HG03442 (cell line): ENCODE results near the gene PCDHGC3.

ENCODE experiments used
- ATAC-seq: cut with Tn5 transposase; IDR thresholded peaks from one replicate; pipeline ENCODE4 v1.9.1; 2021; ENCODE audit warnings: mild to moderate bottlenecking, moderate library complexity; ENCODE audit not compliant: unreplicated experiment

The PCDHGC3 gene

DNA sequence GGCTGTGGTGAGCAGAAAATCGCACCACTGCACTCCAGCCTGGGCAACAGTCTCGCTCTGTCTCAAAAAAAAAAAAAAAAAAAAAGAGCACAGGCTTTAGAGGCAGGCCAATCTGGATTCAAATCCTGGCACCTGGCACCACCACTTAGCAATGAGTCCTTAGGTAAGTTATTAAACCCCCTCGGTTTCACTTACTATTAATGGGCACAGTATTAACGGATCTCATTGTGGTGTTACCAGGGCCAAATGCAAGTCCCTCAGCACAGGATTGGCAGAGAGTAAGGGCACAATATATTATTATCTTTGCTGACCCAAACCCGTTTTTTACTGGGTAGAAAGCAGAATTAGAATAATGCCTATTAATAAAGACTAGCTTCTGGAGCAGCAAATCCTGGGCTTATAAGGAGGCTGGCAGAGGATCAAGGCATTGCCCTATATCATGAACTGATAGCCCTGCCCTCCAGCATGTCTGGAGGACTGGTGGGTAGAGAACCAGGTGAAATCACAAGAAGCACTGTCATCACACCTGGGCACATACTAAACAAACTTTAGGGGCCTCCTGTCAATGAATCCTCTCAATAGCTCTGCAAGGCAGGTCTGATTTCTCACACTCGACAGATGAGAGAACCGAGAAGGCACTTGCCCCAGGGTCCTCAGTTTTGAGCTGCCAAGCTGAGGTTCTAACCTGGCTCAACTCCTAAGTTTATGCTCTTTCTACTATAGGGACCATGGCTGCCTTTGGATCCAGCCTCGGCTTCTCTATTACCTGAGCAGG, 30.8 kb downstream of the PCDHGC3 start:
- ATAC-seq: no peak

DNA sequence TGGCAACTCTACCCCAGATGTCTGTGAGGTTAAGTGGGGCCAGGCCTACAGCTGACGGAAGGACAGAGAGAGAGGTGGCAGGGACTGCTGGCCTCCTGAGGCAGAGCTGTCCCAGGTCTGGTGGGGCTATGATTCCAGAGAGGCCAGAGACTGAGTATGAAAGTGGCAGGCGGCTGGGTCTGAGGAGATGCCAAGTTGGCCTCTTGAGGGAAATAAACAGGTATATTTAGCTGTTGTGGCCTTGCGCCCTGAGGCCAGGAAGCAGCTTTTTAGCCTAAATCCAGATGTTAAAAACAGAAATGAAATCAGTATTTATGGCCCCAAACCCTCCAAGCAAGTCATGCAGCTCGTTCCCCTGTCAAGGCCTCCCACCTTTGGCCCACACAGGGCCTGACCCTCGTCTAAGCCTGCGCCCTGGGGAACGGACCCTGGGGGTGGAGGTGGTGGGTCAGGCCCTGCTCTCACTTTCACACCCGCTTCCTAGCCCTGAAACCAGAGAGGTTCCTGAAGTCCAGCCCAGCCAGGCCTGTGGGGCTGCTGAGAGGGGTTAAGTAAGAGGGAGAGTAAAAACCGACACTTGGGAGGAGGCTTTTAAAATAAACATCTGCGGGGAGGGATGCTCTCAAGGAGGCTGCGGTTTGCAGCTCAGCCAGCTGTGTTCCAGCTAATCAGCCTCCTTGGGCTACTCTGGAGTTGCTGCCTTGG, 31.8 kb downstream of the PCDHGC3 start:
- ATAC-seq: peak; percentile 39

DNA sequence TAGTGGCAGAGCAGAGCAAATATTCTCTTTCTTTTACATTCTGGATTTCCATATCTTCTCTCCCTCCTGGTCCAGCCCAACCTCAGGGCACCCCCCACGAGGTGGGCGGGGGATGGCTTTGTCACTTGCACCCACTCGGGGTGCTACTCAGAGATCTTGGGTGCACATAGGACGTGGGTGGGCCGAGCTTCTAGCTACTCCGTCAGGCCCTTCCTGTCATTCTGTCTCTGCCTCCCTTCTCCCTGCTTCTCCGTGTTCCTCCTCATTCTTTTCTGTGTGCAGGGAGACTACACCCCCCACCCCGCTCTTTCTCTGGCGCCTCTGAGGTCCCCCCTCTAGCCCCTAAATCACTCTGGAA, 32.7 kb downstream of the PCDHGC3 start:
- no peak for ATAC-seq

DNA sequence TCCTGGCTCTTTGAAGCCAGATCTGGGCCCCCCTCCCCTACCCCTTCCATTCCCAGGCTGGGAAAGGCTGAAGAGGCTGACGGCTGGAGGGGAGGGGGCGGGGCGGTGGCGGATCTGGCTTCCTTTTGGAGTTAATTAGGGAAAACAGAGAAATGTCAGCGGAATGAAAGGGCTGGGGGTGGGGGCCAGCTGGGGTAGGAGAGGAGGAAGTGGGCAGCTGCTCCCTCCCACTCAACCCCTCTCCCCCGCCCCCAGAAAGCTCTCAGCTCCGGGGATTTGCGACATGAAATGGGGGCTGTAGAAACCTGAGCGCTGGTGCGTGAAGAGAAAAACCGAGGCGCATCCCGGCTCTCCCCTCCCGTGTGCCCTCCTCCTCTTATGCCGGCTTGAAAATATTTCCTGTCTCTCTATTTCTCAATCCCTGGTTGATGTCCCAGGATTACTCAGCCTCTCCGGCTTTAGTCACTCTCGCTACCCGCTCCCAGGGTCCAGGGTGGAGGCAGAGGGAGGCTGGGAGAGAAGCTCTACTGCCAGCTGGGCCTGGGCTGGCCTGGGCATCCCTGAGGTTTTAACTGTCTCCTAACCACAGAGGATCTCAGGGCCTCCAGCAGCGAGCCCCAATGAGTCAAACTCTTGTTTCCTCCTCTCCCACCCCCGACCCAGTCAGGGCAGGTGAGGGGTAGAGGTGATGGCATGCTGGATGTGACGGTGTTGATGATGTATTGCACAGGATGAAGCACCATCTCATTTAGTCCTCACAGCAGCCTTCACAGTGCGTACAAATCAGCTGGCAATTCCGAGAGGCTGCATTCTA, 33.2 kb downstream of the PCDHGC3 start:
- peak; percentile 19 for ATAC-seq

DNA sequence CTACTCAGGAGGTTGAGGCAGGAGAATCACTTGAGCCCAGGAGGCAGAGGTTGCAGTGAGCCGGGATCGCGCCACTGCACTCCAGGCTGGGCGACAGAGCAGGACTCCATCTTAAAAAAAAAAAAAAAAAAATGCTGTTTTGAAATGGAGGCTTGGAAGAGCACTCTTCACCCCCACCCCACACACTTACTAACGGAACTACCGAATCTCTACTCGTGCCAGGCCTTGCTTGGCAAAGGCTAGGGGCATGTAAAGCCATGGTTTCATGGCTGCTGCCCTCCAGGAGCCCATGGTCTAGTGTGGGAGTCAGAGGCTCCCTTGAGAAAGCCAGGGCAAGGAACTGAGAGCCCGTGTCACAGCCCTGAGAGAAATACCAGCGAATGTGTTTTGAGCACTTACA, 34.4 kb downstream of the PCDHGC3 start:
- ATAC-seq: no peak

DNA sequence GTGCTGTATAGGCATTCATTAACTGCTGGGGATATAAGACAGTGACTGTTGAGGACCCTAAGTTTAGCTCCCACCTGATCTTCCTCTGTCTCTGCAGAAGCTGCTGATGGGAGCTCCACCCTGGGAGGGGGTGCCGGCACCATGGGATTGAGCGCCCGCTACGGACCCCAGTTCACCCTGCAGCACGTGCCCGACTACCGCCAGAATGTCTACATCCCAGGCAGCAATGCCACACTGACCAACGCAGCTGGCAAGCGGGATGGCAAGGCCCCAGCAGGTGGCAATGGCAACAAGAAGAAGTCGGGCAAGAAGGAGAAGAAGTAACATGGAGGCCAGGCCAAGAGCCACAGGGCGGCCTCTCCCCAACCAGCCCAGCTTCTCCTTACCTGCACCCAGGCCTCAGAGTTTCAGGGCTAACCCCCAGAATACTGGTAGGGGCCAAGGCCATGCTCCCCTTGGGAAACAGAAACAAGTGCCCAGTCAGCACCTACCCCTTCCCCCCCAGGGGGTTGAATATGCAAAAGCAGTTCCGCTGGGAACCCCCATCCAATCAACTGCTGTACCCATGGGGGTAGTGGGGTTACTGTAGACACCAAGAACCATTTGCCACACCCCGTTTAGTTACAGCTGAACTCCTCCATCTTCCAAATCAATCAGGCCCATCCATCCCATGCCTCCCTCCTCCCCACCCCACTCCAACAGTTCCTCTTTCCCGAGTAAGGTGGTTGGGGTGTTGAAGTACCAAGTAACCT, 35.3 kb downstream of the PCDHGC3 start:
- peak; percentile 18 for ATAC-seq

DNA sequence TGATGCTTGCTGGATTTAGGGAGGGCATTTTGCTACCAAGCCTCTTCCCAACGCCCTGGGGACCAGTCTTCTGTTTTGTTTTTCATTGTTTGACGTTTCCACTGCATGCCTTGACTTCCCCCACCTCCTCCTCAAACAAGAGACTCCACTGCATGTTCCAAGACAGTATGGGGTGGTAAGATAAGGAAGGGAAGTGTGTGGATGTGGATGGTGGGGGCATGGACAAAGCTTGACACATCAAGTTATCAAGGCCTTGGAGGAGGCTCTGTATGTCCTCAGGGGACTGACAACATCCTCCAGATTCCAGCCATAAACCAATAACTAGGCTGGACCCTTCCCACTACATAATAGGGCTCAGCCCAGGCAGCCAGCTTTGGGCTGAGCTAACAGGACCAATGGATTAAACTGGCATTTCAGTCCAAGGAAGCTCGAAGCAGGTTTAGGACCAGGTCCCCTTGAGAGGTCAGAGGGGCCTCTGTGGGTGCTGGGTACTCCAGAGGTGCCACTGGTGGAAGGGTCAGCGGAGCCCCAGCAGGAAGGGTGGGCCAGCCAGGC, 36.1 kb downstream of the PCDHGC3 start:
- no peak for ATAC-seq

DNA sequence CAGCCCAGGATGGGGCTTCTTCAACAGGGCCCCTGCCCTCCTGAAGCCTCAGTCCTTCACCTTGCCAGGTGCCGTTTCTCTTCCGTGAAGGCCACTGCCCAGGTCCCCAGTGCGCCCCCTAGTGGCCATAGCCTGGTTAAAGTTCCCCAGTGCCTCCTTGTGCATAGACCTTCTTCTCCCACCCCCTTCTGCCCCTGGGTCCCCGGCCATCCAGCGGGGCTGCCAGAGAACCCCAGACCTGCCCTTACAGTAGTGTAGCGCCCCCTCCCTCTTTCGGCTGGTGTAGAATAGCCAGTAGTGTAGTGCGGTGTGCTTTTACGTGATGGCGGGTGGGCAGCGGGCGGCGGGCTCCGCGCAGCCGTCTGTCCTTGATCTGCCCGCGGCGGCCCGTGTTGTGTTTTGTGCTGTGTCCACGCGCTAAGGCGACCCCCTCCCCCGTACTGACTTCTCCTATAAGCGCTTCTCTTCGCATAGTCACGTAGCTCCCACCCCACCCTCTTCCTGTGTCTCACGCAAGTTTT, 36.7 kb downstream of the PCDHGC3 start:
- ATAC-seq: no peak

DNA sequence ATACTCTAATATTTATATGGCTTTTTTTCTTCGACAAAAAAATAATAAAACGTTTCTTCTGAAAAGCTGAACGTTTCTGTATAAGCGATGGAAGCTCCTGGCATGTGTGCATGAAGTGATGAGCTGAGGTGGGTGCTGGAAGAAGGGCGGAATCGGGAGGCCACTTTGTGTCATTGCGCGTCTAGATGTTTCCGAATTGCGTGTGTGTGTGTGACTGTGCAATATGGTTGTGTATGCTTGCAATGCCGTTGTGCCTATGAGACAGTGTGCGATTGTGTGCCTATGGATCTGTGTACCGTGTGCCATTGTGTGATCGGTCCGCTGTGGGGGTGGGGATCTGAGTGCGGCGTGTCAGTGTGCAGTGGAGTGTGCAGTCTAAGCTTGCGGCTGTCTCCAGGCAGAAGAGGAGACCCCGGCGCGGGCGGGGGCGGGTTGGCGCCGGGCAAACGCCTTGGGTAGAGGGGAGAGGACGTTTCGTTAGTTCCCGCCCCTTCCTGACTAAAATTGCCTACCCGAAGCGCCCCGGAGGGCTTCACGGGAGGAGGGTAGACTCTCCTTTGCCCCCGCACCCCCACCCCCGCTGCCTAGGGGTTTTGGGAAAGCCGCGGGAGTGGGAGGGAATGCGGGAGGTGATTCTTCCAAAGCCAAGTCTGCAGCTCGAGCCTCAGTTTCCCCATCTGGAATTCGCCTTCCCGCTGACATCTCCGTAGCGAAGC, 37.3 kb downstream of the PCDHGC3 start:
- no peak for ATAC-seq

DNA sequence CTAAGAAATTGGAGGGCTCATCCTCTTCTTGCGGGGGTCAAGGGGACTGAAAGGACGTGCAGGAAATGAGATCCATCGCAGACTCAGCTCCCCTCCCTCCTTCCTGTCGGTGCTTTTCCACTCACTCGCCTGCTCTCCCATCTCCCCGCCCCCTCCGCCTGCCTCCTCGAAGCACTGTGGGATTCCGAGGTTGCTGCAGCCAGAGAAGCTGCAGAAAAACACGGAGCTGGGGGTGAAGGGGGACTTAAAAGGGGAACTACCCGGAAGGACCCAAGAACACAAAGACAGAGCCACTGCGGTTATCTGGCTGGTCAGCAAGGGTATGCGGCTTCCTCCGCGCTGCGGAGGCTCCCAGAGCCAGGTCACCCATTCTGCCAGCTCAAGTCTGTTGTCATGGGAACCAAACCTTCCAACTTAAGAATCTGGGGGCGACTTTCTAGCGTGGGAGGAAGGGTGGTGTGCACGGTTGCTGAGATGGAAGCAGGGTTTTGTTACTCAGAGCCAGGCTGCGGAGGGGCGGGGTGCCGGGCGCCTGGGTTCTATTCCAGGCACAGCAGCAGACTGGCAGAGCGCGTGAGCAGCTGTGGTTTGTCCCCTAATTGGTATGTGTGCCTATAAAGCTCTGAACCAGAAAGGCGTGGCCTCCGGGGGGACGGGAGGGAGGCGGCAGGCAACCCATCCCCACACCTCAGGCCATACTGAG, 38.0 kb downstream of the PCDHGC3 start:
- ATAC-seq: peak; percentile 38

DNA sequence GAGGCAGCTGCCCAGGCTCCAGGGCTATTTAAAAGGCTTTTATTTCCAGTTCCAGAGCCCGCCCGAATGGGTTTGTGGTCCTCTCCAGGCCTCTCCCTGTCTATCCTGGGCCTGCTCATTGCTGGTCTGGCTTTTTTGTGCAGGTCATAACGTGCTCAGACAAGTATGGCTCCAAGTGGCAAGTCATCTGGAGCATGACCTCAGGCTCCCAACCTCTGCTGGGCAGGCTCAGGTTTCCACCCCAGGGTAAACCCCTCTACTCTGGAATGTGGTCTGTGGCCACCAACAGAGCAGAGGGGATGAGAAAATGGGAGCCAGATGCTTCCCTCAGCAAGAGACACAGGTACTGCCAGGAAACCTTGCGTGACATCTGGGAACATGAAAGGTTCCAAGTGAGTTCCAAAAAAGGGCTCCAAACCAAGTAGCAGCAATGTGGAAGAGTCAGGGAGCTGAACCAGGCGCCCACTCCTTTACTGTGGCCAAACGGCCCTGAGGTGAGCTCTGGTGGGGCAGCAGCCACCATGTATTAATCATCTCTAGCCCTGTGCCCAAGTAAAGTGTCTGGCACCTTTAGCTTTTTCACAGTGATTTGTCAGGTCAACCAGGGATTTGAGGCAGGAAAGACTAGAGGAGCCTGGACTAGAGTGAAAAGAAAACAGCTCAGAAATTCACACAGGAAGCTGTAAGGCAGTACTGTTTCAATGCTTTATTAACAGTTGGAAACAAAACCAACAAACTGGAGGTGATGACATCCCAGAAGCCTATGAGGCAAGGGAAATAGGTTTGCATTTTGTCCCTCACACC, 38.8 kb downstream of the PCDHGC3 start:
- peak; percentile 25 for ATAC-seq

DNA sequence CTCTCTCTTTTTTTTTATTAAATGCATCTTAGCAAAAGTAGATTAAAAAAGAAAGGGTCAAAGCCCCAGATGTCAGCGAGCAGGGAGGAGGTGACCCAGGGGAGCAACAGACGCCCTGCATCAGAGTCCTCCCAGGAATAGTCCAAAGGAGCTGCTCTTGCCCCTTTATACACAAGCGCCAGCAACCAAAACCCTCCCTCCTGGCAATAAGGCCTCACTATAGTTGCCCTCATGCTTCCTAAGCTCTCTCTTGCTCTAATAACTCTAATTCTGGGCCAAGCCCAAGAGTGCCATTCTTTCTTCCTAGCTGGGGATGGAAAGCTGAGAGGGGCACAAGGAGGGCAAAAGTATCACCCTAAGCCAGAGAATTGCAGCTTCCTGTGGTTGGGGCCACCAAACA, 39.4 kb downstream of the PCDHGC3 start:
- no peak for ATAC-seq

DNA sequence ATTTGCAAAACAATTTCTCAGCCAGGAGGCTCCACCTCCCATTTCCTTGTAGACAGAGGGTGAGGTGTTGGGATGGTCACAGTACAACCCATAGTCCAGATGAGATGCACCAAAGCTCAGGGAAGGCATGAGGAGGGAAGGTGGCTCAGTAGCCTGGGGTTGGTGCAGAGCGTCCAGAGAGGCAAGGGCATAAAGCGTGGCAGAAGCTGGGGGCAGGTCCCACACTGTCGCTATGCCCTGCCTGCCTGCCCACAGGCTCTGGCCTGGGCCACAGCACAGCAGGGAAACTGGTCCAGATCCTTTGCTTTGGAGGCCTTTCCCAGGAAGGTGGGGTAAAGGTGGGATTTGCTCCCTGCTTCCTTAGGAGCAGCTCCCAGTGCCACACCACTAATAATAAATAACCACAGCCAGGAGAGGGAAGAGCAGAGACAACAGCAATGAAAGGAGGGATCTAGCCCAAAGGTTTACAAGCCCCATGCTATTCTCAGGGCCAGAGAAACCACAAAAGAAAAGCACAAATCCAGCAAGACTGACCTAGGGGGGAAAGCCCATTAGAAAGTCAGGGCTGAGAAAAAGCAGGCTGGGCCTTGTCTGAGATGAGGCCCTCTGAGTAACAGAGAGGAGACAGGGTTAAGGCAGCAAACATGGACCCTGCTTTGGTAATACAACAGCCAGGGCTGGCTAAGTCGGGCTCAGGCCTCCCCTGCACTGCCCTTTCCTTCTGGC, 40.3 kb downstream of the PCDHGC3 start:
- ATAC-seq: no peak

DNA sequence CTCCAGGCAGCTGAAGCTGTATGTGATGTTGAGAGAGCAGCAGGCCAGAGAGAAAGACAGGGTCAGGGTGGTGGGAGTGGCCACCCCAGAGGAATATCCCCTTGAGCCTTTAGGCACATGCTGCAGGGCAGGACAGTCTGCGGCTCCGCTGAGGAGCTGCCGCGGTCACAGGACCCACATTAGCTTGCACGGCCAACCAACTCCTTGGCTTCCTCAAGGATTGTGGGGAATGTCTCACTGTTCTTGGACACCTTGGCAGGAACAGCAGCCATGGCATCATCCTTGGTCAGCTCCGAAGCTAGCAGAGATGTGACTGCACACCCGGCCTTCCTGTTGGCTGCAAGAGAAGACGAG, 40.9 kb downstream of the PCDHGC3 start:
- no peak for ATAC-seq

DNA sequence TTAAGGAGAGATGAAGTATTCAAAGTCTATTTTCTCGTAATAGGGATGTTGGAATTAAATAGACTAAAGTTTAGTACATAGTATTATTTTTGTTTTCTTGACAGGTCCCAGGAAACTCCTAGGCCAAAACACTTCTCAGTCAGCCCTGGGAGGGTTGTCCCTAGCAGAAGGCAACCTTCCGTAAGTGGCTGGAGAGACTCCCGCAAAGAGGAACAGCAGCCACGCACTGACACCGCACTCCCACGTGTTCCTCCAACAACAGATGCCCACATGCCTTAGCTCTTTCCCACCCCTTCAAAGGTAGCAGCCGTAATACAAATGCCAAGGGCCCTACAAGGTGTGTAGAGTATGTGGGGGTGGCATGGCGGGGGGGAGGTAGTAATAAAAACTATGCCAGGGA, 41.5 kb downstream of the PCDHGC3 start:
- ATAC-seq: no peak

DNA sequence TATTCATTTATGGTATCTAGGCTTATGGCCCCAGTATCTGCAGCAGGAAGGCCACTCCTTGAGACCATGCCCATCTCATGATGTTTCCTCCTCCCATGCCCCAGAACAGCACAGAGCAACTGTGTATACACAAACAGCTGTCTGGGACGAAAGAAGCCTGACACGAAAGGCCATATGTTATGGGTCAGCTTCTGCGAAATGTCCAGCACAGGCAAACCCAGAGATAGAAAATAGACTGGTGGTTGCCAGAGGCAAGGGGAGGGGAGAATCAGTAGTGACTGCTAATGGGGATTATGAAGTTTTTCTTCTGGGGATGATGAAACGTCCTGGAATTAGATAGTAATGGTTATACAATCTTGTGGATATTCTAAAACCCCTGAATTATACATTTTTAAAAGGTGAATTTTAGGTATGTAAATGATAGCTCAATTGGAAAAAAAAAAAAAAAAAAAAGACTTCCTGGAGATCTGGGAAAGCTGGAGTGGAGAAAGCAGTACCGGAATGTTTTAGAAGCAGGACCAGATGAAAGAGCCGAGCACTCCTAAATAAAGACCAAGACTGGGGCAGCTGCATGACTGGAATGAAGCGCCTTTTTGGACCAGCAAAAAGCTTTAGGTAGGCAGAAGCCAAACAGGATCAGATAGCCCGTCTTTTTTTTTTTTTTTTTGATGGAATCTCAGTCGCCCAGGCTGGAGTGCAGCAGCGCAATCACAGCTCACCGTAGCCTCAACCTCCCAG, 42.3 kb downstream of the PCDHGC3 start:
- ATAC-seq: no peak

DNA sequence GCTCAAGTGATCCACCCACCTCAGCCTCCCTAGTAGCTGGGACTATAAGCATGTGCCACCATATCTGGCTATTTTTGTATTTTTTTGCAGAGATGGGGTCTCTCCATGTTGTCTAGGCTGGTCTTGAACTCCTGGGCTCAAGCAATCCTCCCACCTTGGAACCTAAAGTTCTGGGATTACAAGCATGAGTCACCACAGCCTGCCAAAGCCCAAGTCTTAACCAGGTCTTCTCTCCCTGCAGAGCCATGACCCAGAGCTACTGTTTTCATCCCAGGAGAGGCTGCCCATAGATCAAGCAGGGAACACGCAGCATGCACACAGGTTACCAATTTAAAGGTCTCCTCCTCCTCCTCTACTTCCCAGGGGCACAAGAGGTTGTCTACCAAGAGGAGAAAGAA, 42.9 kb downstream of the PCDHGC3 start:
- ATAC-seq: no peak
